GM21528 (cell line): Measurements from ENCODE around the gene PHETA1.

Source experiments
- ATAC-seq: cut with Tn5 transposase; IDR thresholded peaks from one replicate; pipeline ENCODE4 v1.9.1; 2021; ENCODE audit warnings: mild to moderate bottlenecking, moderate library complexity; ENCODE audit not compliant: unreplicated experiment, low FRiP score

Gene PHETA1

GRCh38 chr12:111330800-111331752, 37.8 kb downstream of the PHETA1 start:
- ATAC-seq, result no peak

- ATAC-seq, result no peak
These were observed 40.8 kb downstream of the PHETA1 start for GRCh38 chr12:111328138-111328537.

GRCh38 chr12:111327474-111327873, 41.4 kb downstream of the PHETA1 start:
- ATAC-seq, result no peak

- ATAC-seq, result no peak
These were observed 46.3 kb downstream of the PHETA1 start for GRCh38 chr12:111322336-111323250.

GRCh38 chr12:111321317-111321716, 47.6 kb downstream of the PHETA1 start:
- no peak for ATAC-seq

GRCh38 chr12:111320258-111321050, 48.4 kb downstream of the PHETA1 start:
- no peak for ATAC-seq

GRCh38 chr12:111319600-111320257, 49.2 kb downstream of the PHETA1 start:
- ATAC-seq, result no peak

- no peak for ATAC-seq
These were observed 50.4 kb downstream of the PHETA1 start for GRCh38 chr12:111318450-111318849.

- no peak for ATAC-seq
These were observed 52.2 kb downstream of the PHETA1 start for GRCh38 chr12:111316671-111317070.

GRCh38 chr12:111314953-111315539, 53.8 kb downstream of the PHETA1 start:
- ATAC-seq, result no peak

GRCh38 chr12:111313833-111314259, 55.0 kb downstream of the PHETA1 start:
- ATAC-seq, result no peak

GRCh38 chr12:111312708-111313107, 56.2 kb downstream of the PHETA1 start:
- ATAC-seq, result no peak

GRCh38 chr12:111312016-111312415, 56.9 kb downstream of the PHETA1 start:
- no peak for ATAC-seq

- ATAC-seq, result no peak
These were observed 57.9 kb downstream of the PHETA1 start for GRCh38 chr12:111311011-111311410.
